ENCODE results near the gene IL22RA1.

IL22RA1 gene

GRCh38 chr1:24095140-24095859 is 47.6 kb downstream of the IL22RA1 start:
- DNase-seq: no peak

GRCh38 chr1:24094554-24094953 is 48.4 kb downstream of the IL22RA1 start:
- no peak for DNase-seq

- no peak for DNase-seq
Measured at GRCh38 chr1:24093732-24094131, 49.2 kb downstream of the IL22RA1 start.

GRCh38 chr1:24092979-24093378 is 50.0 kb downstream of the IL22RA1 start:
- DNase-seq: no peak

GRCh38 chr1:24091971-24092482 is 50.9 kb downstream of the IL22RA1 start:
- no peak for DNase-seq

GRCh38 chr1:24090736-24091135 is 52.2 kb downstream of the IL22RA1 start:
- no peak for DNase-seq

GRCh38 chr1:24089743-24090555 is 53.0 kb downstream of the IL22RA1 start:
- no peak for DNase-seq

- DNase-seq: no peak
Measured at GRCh38 chr1:24089027-24089742, 53.8 kb downstream of the IL22RA1 start.

GRCh38 chr1:24086466-24086865 is 56.5 kb downstream of the IL22RA1 start:
- no peak for DNase-seq

GRCh38 chr1:24085546-24085945 is 57.4 kb downstream of the IL22RA1 start:
- DNase-seq: no peak

GRCh38 chr1:24085007-24085406 is 57.9 kb downstream of the IL22RA1 start:
- DNase-seq: no peak

GRCh38 chr1:24084050-24084449 is 58.9 kb downstream of the IL22RA1 start:
- no peak for DNase-seq

GRCh38 chr1:24082372-24082771 is 60.6 kb downstream of the IL22RA1 start:
- no peak for DNase-seq

- no peak for DNase-seq
Measured at GRCh38 chr1:24081190-24081589, 61.8 kb downstream of the IL22RA1 start.

- DNase-seq: no peak
Measured at GRCh38 chr1:24080131-24080530, 62.8 kb downstream of the IL22RA1 start.

GRCh38 chr1:24077278-24077978 is 65.5 kb downstream of the IL22RA1 start:
- DNase-seq: no peak

- DNase-seq: no peak
Measured at GRCh38 chr1:24075946-24076345, 67.0 kb downstream of the IL22RA1 start.

- no peak for DNase-seq
Measured at GRCh38 chr1:24075590-24075854, 67.4 kb downstream of the IL22RA1 start.

GRCh38 chr1:24074817-24075589 is 67.9 kb downstream of the IL22RA1 start:
- no peak for DNase-seq

GRCh38 chr1:24074196-24074595 is 68.7 kb downstream of the IL22RA1 start:
- no peak for DNase-seq

- DNase-seq: no peak
Measured at GRCh38 chr1:24071941-24072340, 71.0 kb downstream of the IL22RA1 start.

GRCh38 chr1:24070821-24071393 is 72.0 kb downstream of the IL22RA1 start:
- DNase-seq: peak in 4 of 5 donors; percentile 44 to 63 (median 56)

All from T-helper 1 cell (primary cell).